Natural killer cell (primary cell): ENCODE data around the gene SHCBP1L. TPM values are rescaled to one million over a fixed set of nuclear protein-coding genes. Genes with fewer than 3 reads are reported as not detected.

Source experiments
- ATAC-seq, 3 donors: fragments of 150-1000 bp in 2 of 3; fragments of 200-7000 bp in 1 of 3; cut with Tn5 transposase; 1 replicate in 1 of 3; 2 replicates in 2 of 3; pipeline ENCODE4 v1.10.0; 2021; ENCODE audit warnings: mild to moderate bottlenecking in 2 of 3, moderate library complexity in 2 of 3
- DNase-seq, 2 donors: peaks; one replicate each; pipeline versions ENCODE4 v3.0.0 to v3.0.0-alpha.2; 2013 to 2021; ENCODE audit warnings: mixed read lengths in 1 of 2
- H3K27ac ChIP-seq: one replicate; pipeline ENCODE4 v1.5.1; 2013; ENCODE audit warnings: mild to moderate bottlenecking, low read length
- H3K27me3 ChIP-seq: one replicate; pipeline ENCODE4 v1.6.1; 2013; ENCODE audit warnings: low read length; ENCODE audit not compliant: control insufficient read depth, insufficient read depth
- H3K36me3 ChIP-seq: one replicate; pipeline ENCODE4 v1.6.1; 2013; ENCODE audit warnings: low read length; ENCODE audit not compliant: control insufficient read depth, insufficient read depth
- H3K4me1 ChIP-seq: one replicate; pipeline ENCODE4 v1.6.1; 2013; ENCODE audit warnings: low read length; ENCODE audit not compliant: control insufficient read depth, insufficient read depth
- H3K4me3 ChIP-seq: one replicate; pipeline ENCODE4 v1.5.1; 2013; ENCODE audit warnings: low read length
- H3K9me3 ChIP-seq: one replicate; pipeline ENCODE4 v1.6.1; 2013; ENCODE audit warnings: low read length; ENCODE audit not compliant: control insufficient read depth, insufficient read depth
- H3K27ac Mint-ChIP-seq, 2 donors: one replicate each; pipeline ENCODE4 v1.8.0; 2022; ENCODE audit warnings: mild to moderate bottlenecking in 2 of 2, mixed read lengths in 2 of 2, moderate library complexity in 1 of 2
- H3K27me3 Mint-ChIP-seq, 2 donors: one replicate each; pipeline ENCODE4 v1.8.0; 2022; ENCODE audit warnings: low read depth in 2 of 2, mixed read lengths in 2 of 2
- H3K36me3 Mint-ChIP-seq: one replicate; pipeline ENCODE4 v1.8.0; 2022; ENCODE audit warnings: mixed read lengths
- H3K4me1 Mint-ChIP-seq, 2 donors: one replicate each; pipeline ENCODE4 v1.8.0; 2022; ENCODE audit warnings: mixed read lengths in 2 of 2
- H3K4me3 Mint-ChIP-seq: one replicate; pipeline ENCODE4 v1.8.0; 2022; ENCODE audit warnings: mild to moderate bottlenecking, moderate library complexity, mixed read lengths
- H3K9me3 Mint-ChIP-seq, 2 donors: one replicate each; pipeline ENCODE4 v1.8.0; 2022; ENCODE audit warnings: mixed read lengths in 2 of 2
- WGBS: methylation state at CpG from one replicate; pipeline ENCODE4 v1.1.7; 2013; ENCODE audit warnings: missing lambda C conversion rate; ENCODE audit not compliant: insufficient coverage; 5-methylcytosine and 5-hydroxymethylcytosine counted together
- intact Hi-C: fragments of 100-400 bp; cut with micrococcal nuclease; formaldehyde crosslinking; loops from one replicate; pipeline ENCODE4 v1.14.2; 2022
- total RNA-seq, 4 donors: library from RNA; stranded (reverse); fragments of 120-200 nt in 1 of 4; gene quantifications; one replicate each; pipeline versions ENCODE4 v1.2.3 to v1.2.4, GENCODE V29; 2013 to 2022
- TF ChIP-seq, protein P1 (sequence below): fragments of 200-600 bp; IDR thresholded peaks from one replicate; pipeline ENCODE4 v1.8.0; 2022; ENCODE audit warnings: antibody characterized with exemption

The SHCBP1L gene
- total RNA-seq, 3 donors from 2014 or later (not counting 1 experiment from before 2014, with no cell fraction given) = not detected

- no peaks in the 10 kb centered on the region for H3K27me3 ChIP-seq
- H3K27me3 Mint-ChIP-seq = peaks cover 2 to 3% of the 10 kb centered on the region in 2 donors
- no peaks in the 10 kb centered on the region for H3K36me3 Mint-ChIP-seq
- DNase-seq = no peak
- no peaks in the 10 kb centered on the region for H3K9me3 Mint-ChIP-seq
- H3K27ac Mint-ChIP-seq = no peak overlapping the region
- intact Hi-C loops = no loop called here
- H3K27ac ChIP-seq = no peak overlapping the region
- H3K4me1 Mint-ChIP-seq = no peaks in the 10 kb centered on the region
- H3K4me3 ChIP-seq = no peak overlapping the region
- no peaks in the 10 kb centered on the region for H3K9me3 ChIP-seq
- H3K4me1 ChIP-seq = no peaks in the 10 kb centered on the region
- ATAC-seq = no peak
- H3K36me3 ChIP-seq = no peaks in the 10 kb centered on the region
- TF ChIP-seq, protein P1, sequence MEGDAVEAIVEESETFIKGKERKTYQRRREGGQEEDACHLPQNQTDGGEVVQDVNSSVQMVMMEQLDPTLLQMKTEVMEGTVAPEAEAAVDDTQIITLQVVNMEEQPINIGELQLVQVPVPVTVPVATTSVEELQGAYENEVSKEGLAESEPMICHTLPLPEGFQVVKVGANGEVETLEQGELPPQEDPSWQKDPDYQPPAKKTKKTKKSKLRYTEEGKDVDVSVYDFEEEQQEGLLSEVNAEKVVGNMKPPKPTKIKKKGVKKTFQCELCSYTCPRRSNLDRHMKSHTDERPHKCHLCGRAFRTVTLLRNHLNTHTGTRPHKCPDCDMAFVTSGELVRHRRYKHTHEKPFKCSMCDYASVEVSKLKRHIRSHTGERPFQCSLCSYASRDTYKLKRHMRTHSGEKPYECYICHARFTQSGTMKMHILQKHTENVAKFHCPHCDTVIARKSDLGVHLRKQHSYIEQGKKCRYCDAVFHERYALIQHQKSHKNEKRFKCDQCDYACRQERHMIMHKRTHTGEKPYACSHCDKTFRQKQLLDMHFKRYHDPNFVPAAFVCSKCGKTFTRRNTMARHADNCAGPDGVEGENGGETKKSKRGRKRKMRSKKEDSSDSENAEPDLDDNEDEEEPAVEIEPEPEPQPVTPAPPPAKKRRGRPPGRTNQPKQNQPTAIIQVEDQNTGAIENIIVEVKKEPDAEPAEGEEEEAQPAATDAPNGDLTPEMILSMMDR = no peak
- whole genome bisulfite sequencing = 84% methylated on average over 4 of the region's 6 CpGs
- no peak overlapping the region for H3K4me3 Mint-ChIP-seq
Measured at GRCh38 chr1:182978151-182978853, 25.3 kb upstream of the SHCBP1L start.

GRCh38 chr1:182977480-182977879, 24.5 kb upstream of the SHCBP1L start:
- Mint-ChIP-seq H3K36me3 (no peaks in the 10 kb centered on the region), H3K27ac (no peak overlapping the region), H3K9me3 (no peaks in the 10 kb centered on the region), H3K4me3 (no peak overlapping the region), H3K4me1 (no peaks in the 10 kb centered on the region), H3K27me3 (peaks cover 7 to 8% of the 10 kb centered on the region in 2 donors)
- TF ChIP-seq, protein P1 = no peak
- no peaks in the 10 kb centered on the region for H3K4me1 ChIP-seq
- intact Hi-C loops = no loop called here
- no peak overlapping the region for H3K27ac ChIP-seq
- H3K4me3 ChIP-seq = no peak overlapping the region
- H3K27me3 ChIP-seq = no peaks in the 10 kb centered on the region
- no peak for DNase-seq
- WGBS = 86% methylated on average over 1 of the region's 2 CpGs
- no peaks in the 10 kb centered on the region for H3K9me3 ChIP-seq
- no peak for ATAC-seq
- no peaks in the 10 kb centered on the region for H3K36me3 ChIP-seq

DNA sequence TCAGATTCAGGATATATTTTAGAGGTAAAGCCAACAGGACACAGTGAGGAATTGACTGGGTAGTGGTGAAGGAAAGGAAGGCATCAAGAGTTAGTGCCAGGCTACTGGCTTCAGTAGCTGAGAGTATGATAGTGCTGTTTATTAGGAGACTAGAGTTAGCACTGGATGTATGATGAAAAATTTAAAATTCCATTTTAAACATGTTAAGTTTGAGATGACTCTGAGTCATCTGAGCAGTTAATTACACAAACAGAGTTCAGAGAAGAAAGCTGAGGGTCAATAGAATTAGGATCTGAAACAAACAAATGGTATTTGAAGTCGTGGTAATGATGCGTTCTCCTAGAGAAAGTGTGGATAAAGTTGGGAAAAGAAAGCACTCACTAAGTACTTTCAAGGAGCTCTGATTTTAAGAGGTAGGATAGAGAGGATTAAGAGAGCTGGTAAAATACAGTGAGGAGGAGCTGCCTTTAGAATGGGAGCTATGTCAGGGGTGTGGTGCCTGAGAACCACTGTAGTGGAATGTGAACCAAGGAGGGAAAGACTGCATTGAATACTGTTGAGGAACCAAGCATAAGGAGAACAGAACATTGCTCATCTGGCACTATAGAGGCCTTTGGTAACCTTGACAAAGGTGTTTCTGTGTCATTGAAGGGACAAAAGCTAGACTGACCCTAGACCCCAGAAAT, 21.7 kb upstream of the SHCBP1L start:
- ATAC-seq = no peak
- no peak for DNase-seq
- WGBS = 96% methylated on average over 2 of the region's 2 CpGs
- Histone ChIP-seq H3K4me3 (no peak overlapping the region), H3K4me1 (no peaks in the 10 kb centered on the region), H3K9me3 (no peaks in the 10 kb centered on the region), H3K27me3 (peaks cover 3% of the 10 kb centered on the region), H3K27ac (no peak overlapping the region), H3K36me3 (no peaks in the 10 kb centered on the region)
- Mint-ChIP-seq H3K9me3 (no peaks in the 10 kb centered on the region), H3K36me3 (no peaks in the 10 kb centered on the region), H3K27me3 (peaks cover 7 to 8% of the 10 kb centered on the region in 2 donors), H3K4me1 (no peaks in the 10 kb centered on the region), H3K4me3 (no peak overlapping the region), H3K27ac (no peak overlapping the region)
- TF ChIP-seq, protein P1 = no peak
- intact Hi-C loops = no loop called here
